Activated B cell treated with CpG ODN at 0.5 μM for 24 hours (primary cell): Measurements from ENCODE around the gene FCHSD2. TPM values are rescaled to one million over a fixed set of nuclear protein-coding genes. Genes with fewer than 3 reads are reported as not detected.

Experiments used
- ATAC-seq: fragments of 200-7000 bp; cut with Tn5 transposase; one replicate; pipeline ENCODE4 v1.10.0; 2021; ENCODE audit warnings: low read depth, mild to moderate bottlenecking, moderate library complexity
- CTCF ChIA-PET: fragments of 350-600 bp; sonication (Branson Sonifier 250); formaldehyde crosslinking; loops from one replicate; lab custom pipeline; 2021; ENCODE audit warnings: antibody characterized with exemption; lab: Charles Lee
- POLR2A ChIA-PET: fragments of 350-600 bp; sonication (Branson Sonifier 250); formaldehyde crosslinking; loops from one replicate; lab custom pipeline; 2021; ENCODE audit warnings: antibody characterized with exemption; lab: Charles Lee
- DNase-seq: peaks from one replicate; pipeline ENCODE4 v3.0.0; 2022
- H3K27ac Mint-ChIP-seq: one replicate; pipeline ENCODE4 v1.8.0; 2020; ENCODE audit warnings: mixed read lengths
- H3K27me3 Mint-ChIP-seq: one replicate; pipeline ENCODE4 v1.8.0; 2021; ENCODE audit warnings: mixed read lengths
- H3K36me3 Mint-ChIP-seq: one replicate; pipeline ENCODE4 v1.8.0; 2021; ENCODE audit warnings: low read depth, mixed read lengths
- H3K4me1 Mint-ChIP-seq: one replicate; pipeline ENCODE4 v1.8.0; 2021; ENCODE audit warnings: mixed read lengths
- H3K4me3 Mint-ChIP-seq: one replicate; pipeline ENCODE4 v1.8.0; 2020; ENCODE audit warnings: mild to moderate bottlenecking, mixed read lengths
- H3K9me3 Mint-ChIP-seq: one replicate; pipeline ENCODE4 v1.8.0; 2020; ENCODE audit warnings: mixed read lengths
- intact Hi-C: fragments of 100-400 bp; cut with micrococcal nuclease; formaldehyde crosslinking; loops from one replicate; pipeline ENCODE4 v1.15.1; 2024
- total RNA-seq: library from RNA; stranded (reverse); gene quantifications from 2 replicates; pipeline ENCODE4 v1.2.3, GENCODE V29; 2022
- TF ChIP-seq, protein P1 (sequence below): fragments of 200-600 bp; IDR thresholded peaks from one replicate; pipeline ENCODE4 v1.8.0; 2022; ENCODE audit warnings: antibody characterized with exemption, mild to moderate bottlenecking

FCHSD2 gene
- total RNA-seq, 1 donor from 2014 or later = 207 TPM

DNA sequence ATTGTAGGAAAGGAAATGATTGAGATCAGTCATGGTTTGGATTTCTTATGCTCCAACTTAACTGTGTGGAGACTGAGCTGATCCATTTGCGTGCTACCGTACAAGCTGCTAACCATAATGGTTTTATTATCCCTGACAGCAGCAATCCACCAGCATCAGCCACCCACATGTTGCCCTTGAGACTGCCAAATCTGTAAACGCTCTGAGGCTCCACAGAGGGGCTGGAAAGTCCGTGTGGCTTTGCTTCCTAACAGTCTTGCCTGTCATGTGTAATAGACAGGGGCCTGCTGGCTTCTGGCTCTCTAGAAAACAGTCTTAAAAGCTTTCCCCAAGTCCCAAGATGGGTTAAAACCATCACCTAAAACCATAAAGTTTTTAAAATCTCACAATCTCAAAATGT is 297.8 kb downstream of the FCHSD2 start:
- no peaks in the 10 kb centered on the region for H3K27me3 Mint-ChIP-seq
- TF ChIP-seq, protein P1, sequence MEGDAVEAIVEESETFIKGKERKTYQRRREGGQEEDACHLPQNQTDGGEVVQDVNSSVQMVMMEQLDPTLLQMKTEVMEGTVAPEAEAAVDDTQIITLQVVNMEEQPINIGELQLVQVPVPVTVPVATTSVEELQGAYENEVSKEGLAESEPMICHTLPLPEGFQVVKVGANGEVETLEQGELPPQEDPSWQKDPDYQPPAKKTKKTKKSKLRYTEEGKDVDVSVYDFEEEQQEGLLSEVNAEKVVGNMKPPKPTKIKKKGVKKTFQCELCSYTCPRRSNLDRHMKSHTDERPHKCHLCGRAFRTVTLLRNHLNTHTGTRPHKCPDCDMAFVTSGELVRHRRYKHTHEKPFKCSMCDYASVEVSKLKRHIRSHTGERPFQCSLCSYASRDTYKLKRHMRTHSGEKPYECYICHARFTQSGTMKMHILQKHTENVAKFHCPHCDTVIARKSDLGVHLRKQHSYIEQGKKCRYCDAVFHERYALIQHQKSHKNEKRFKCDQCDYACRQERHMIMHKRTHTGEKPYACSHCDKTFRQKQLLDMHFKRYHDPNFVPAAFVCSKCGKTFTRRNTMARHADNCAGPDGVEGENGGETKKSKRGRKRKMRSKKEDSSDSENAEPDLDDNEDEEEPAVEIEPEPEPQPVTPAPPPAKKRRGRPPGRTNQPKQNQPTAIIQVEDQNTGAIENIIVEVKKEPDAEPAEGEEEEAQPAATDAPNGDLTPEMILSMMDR = no peak
- H3K4me3 Mint-ChIP-seq = no peak overlapping the region
- no peaks in the 10 kb centered on the region for H3K9me3 Mint-ChIP-seq
- H3K36me3 Mint-ChIP-seq = peaks cover 91% of the 10 kb centered on the region
- ChIA-PET POLR2A (no interaction called here), CTCF (interaction anchor here (1.7 kb wide), 1 partner anchor 11 kb away, joined by 3 read pairs; no protein-coding TSS in a partner anchor)
- DNase-seq (no peak), ATAC-seq (no peak)
- peaks cover 4% of the 10 kb centered on the region for H3K4me1 Mint-ChIP-seq
- peak overlapping the region; percentile 50 for H3K27ac Mint-ChIP-seq
- intact Hi-C loops = no loop called here

DNA sequence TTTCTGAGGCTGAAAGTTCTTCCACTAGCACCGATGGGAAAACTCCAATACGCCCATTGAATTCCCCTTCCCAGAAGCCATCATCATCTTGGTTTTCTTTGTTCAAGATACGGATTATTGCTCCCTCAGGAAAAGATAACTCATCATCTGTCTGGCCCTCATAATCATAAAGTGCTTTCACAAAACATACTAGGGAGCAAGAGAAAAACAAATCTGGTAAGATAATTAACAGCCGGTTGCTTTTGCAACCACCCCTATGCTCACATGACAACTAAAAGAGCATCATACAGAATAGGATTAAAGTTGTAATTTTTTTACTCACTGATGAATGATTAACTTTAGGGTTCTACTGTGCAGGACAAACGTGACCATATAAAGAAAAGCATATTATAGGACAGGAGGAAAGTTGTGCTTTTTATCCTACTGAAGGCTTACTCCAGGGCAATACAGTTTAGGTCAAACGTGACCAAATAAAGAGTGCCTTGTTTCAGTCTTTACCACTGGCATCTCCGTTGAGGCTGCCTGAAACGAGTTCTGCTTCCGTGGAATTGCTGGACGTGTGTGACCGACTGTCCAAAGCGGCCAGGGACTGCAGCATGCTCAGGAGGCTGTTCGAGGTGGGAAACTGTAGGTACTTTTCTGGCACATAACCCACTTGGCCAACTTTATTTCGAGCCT is 299.3 kb downstream of the FCHSD2 start:
- CTCF ChIA-PET = no interaction called here
- H3K4me1 Mint-ChIP-seq = peaks cover 4% of the 10 kb centered on the region

DNA sequence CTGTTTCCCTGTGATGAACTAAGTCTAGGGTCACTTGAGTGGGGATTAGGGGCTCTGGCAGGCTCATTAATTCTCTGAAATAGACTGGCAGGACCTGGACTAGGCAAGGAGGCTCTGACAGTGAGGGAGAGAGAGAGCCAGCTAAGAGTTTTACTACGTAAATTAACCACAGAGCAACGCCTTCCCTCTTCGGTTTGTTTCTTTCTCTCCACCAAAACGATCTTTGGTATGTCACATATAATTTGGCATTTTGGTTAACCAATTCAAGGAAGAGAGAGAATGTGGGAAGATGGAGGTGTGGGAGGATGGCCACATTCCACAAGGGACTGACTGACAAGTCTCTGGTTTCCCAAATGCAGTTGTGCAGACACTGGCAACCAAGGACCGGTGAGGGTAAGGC is 300.0 kb downstream of the FCHSD2 start:
- Mint-ChIP-seq H3K27me3 (no peaks in the 10 kb centered on the region), H3K4me1 (peaks cover 4% of the 10 kb centered on the region), H3K4me3 (no peak overlapping the region), H3K27ac (peak overlapping the region; percentile 41), H3K36me3 (peaks cover 94% of the 10 kb centered on the region), H3K9me3 (no peaks in the 10 kb centered on the region)
- DNase-seq = no peak
- no peak for ATAC-seq
- intact Hi-C loops = no loop called here
- POLR2A ChIA-PET = no interaction called here
- TF ChIP-seq, protein P1 = no peak
- CTCF ChIA-PET = no interaction called here

More for the DNA sequence above, 299.3 kb downstream of the FCHSD2 start:
- Mint-ChIP-seq H3K27ac (no peak overlapping the region), H3K4me3 (no peak overlapping the region), H3K36me3 (peaks cover 91% of the 10 kb centered on the region), H3K27me3 (no peaks in the 10 kb centered on the region), H3K9me3 (no peaks in the 10 kb centered on the region)
- POLR2A ChIA-PET = interaction anchor here (1.0 kb wide), 1 partner anchor 12 kb away, joined by 3 read pairs; no protein-coding TSS in a partner anchor
- TF ChIP-seq, protein P1 = no peak
- intact Hi-C loops = no loop called here
- ATAC-seq = no peak
- no peak for DNase-seq

DNA sequence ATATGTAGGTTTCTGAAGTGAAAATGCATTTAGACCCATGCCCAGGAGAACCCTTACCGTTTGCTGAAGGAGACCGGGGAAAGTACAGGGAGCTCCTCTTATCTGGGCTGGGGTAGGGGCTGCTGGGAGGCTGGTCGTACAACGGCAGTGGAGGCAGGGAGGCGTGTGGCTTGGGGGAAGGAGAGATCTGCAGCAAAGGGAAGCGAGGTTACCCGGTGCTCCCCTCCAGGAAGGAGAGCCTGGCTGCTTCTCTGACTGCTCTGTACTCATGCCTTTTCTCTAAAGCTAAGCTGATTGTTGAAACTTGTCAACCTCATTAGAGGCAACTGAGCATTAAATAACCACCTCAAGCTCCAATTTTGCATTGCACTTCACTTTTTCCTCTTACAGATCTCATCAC is 300.7 kb downstream of the FCHSD2 start:
- CTCF ChIA-PET = interaction anchor here (0.7 kb wide), 1 partner anchor 77 kb away, joined by 3 read pairs; no protein-coding TSS in a partner anchor
- intact Hi-C loops = no loop called here
- no peaks in the 10 kb centered on the region for H3K9me3 Mint-ChIP-seq
- ATAC-seq = no peak
- no peak overlapping the region for H3K4me3 Mint-ChIP-seq
- H3K36me3 Mint-ChIP-seq = peaks cover 94% of the 10 kb centered on the region
- H3K4me1 Mint-ChIP-seq = peaks cover 4% of the 10 kb centered on the region
- POLR2A ChIA-PET = interaction anchor here (0.8 kb wide), 1 partner anchor 335 kb away, joined by 3 read pairs; no protein-coding TSS in a partner anchor
- peak overlapping the region; percentile 59 for H3K27ac Mint-ChIP-seq
- H3K27me3 Mint-ChIP-seq = no peaks in the 10 kb centered on the region
- TF ChIP-seq, protein P1 = no peak
- no peak for DNase-seq

DNA sequence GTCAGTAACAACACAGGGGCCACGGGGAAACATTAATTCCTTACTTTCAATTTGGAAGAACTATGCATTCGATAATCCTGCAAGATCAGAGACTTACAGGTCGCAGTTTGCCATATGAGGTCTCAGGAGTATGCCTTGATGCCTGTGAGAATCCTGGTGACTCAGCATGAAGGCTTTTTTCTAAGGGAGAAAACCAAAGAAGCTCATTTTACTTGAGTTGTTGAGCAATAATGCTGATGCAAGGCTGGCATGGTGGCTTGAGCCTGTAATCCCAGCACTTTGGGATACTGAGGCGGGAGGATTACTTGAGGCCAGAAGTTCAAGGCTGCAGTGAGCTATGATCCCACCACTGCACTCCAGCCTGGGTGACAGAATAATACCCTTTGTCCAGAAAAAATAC is 301.3 kb downstream of the FCHSD2 start:
- ATAC-seq = no peak
- ChIA-PET CTCF (interaction anchor here (1.2 kb wide), 1 partner anchor 302 kb away, joined by 3 read pairs; the partner anchor contains the start of gene FCHSD2), POLR2A (interaction anchor here (0.6 to 0.8 kb wide), 2 partner anchors 115 to 336 kb away, joined by 3 read pairs; no protein-coding TSS in a partner anchor)
- intact Hi-C loops = no loop called here
- Mint-ChIP-seq H3K27ac (peak overlapping the region; percentile 10), H3K4me3 (no peak overlapping the region), H3K4me1 (peaks cover 4% of the 10 kb centered on the region), H3K9me3 (no peaks in the 10 kb centered on the region), H3K36me3 (peaks cover 95% of the 10 kb centered on the region), H3K27me3 (no peaks in the 10 kb centered on the region)
- TF ChIP-seq, protein P1 = no peak
- DNase-seq = no peak
